ENCODE measurements around the gene TBXT.
"Not testable (repeated sequence)": the region's sequence is repeated elsewhere in the genome, so short reads cannot be mapped to it uniquely, and the experiment has no call there.

Gene TBXT

DNA sequence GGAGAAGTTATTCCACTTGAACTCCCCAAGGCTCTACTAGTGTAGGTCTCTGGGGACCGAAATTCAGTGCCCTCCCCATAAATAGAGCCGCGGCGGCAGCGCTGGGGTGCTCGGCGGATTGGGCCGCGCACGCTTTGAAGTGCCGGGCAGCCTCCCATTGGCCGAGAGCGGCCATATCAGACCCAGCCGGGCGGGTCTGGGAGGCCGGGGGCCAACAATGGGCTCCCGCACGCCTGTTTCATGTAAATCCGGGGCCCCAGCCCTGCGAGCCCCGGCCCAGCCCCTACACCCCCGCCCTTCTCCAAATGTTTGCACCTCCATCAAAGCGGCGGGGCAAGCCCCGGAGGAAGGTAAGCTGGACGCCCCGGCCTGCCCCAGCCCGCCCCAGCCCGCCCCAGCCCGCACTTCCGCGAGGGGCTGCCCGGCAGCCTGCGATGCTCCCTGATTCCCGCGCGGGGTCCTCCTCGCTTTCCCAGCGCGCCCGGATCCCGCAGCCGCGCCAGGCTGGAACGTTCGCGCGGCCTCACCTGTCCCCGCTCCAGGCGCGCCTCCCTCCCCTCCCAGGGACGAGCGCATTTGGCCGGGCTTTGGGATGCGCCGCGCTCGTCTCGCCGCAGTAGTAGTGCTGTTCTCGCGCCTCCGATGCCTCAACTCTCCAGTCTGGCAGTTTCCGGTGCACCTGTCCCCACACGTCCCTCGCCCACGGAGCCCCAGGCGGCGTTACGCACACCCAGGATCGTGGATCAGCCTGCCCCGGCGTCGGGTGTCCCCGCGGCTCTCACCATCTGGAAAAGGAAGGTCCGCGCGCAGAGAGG, at the start of gene TBXT:
Gene TBXT, minus strand, starts transcription at position 51 of the 815 bp plus-strand sequence. CDS start 260 bp downstream, outside the sequence.
- no peak for DNase-seq (ENCODE audit: low read depth in 2 of 2)

GRCh38 chr6:166207284-166207561, 39.6 kb upstream of the TBXT start:
- DNase-seq (ENCODE audit: low read depth in 2 of 2): no peak

DNA sequence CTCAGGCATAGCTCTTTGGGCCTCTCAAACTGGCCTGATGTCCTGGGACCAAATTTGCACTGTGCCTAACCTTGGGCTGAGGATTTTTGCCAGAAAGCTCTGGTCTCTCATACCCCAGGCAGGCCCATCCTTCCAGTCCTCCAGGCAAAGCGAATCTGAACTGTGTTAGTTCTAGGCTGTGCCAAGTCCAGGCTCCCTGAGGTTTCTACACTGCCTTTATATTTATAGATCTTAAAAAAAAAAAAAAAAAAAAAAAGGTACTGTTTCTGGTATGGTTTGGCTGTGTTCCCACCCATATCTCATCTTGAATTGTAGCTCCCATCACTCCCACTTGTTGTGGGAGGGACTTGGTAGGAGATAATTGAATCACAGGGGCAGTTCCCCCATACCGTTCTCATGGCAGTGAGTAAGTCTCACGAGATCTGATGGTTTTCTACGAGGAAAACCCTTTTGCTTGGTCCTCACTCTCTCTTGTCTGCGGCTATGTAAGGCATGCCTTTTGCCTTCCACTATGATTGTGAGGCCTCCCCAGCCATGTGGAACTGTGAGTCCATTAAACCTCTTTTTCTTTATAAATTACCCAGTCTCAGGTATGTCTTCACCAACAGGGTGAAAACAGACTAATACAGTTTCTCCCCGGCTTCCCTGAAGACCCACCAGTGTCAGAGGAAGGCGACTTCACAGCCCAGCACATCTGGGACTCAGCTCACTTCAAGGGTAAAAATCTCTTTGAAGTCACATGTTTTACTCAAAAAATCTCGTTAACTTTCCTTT, 39.0 kb upstream of the TBXT start:
- DNase-seq (ENCODE audit: low read depth in 2 of 2): no peak

DNA sequence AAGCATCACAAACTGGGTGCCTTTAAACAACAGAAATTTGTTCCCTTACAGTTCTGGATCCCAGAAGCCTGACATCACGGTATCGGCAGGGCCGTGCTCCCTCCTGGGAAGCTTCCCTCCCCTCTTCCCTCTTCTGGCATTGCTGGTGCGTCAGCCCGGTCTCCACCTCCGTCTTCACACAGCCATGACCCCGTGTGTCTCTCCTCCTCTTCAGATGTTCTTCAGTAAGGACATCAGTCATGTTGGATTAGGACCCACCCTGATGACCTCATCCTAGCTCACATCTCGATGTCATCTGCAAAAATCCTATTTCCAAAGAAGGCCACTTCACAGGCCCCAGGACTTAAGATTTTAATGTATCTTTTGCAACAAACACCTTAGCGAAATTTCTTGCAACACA, 38.4 kb upstream of the TBXT start:
- DNase-seq (ENCODE audit: low read depth in 2 of 2): no peak

DNA sequence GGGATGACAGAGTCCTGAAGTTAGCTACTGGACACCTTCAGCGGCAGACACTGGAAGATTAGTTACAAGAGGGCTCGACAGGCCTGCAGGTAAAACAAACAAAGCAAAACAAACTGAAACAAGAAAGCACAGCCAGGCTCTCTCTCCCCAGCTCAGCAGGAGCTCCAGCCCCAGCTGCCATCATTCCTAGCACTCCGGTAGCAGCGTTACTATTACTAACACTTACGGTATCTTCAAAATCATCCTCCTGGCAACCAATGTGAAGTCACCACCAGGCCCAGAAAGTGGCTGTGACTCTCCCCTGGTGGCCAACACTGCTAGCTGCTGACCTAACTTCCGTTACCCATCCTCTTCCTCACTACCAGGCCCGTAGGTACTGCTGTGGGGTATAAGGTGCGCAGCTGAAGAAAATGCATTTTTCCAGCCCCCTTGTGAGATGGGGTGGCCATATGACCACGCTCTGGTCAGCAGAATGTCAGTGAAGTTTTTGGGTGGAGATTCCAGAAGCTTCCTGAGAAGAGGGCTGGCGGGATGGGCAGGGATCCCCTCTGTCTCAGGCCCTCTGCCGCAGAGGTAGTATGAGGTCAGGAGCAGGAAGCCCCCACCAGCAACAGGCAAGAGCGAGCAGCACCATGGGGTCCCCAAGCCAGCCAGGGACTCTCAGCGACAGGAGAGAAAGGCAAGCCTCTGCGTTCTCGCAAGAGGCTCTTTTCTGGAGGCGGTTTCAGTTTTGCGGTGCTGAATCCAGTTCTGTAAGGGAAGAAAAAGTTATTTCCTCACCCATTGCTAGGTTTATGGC, 37.4 kb upstream of the TBXT start:
- DNase-seq (ENCODE audit: low read depth in 2 of 2): no peak

- no peak for DNase-seq (ENCODE audit: low read depth in 2 of 2)
Observed at GRCh38 chr6:166203641-166204222, 36.1 kb upstream of the TBXT start.

GRCh38 chr6:166203003-166203640, 35.5 kb upstream of the TBXT start:
- no peak for DNase-seq (ENCODE audit: low read depth in 2 of 2)

GRCh38 chr6:166202321-166202733, 34.7 kb upstream of the TBXT start:
- DNase-seq (ENCODE audit: low read depth in 2 of 2): no peak

GRCh38 chr6:166201878-166202277, 34.2 kb upstream of the TBXT start:
- no peak for DNase-seq (ENCODE audit: low read depth in 2 of 2)

GRCh38 chr6:166197361-166197760, 29.7 kb upstream of the TBXT start:
- no peak for DNase-seq (ENCODE audit: low read depth in 2 of 2)

DNA sequence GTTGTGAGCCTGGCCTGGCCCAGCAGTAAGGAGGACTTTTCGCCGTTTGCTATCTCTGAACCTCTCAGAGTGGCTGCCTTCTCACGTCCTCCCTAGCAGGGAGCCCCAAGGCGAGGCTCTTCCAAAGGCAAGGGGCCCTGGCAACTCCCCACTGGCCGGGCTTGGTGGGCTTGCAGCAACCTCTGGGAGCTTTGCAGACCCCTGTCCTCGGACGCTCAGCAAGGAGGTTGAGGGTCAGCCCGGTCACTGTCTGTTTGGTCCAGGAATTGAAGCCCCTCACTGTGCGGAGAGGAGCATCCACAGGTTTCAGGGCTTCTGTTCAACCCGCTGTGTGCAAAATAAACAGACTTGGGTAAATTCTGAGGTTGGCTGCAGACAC, 28.2 kb upstream of the TBXT start:
- no peak for DNase-seq (ENCODE audit: low read depth in 2 of 2)

DNA sequence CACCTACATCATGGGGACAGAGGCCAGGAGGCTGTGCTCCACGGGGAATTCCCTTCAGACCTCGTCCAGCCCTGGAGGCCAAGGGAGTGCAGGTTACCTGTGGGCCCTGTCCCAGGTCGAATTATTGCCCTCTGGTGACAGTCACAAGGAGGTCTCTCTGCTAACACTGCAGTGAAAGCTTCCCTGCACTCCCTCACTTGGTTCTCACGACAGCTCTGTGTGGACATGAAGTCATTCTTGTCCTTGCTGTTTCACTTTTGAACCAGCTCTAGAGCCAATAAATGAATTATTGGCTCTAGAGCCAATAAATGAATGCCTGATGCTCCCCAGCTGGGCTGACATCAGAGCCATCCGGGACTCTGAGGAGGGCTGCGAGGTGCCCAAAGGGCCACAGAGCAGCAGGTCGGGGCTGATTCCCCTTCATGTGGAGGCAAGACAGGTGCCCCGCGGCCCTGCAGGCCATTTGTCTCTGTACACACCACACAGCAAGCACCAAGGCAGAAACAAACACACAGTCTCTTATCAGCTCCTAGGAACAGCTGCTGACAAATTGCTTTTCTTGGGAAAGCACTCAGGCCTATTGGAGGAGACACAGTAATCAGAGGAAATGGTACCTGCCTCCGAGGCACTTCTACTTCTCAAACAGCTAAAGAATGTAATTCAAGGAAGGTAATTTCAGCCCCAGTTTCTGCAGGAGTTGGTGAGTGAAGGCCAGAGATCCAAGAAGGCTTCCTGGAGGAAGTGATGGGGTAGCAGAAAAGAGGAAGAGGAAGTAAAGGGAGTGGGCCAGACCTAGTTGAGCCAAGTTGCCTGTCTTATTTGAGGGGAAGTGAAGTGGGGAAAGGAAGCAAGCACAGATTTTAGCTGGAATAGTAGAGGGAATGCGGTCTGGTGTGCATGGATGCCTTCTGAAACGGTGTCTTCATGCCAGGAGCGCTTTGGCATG, 27.5 kb upstream of the TBXT start:
- DNase-seq (ENCODE audit: low read depth in 2 of 2): no peak

- no peak for DNase-seq (ENCODE audit: low read depth in 2 of 2)
Observed at GRCh38 chr6:166192557-166192956, 24.9 kb upstream of the TBXT start.

- DNase-seq (ENCODE audit: low read depth in 2 of 2): no peak
Observed at GRCh38 chr6:166192136-166192535, 24.5 kb upstream of the TBXT start.

DNA sequence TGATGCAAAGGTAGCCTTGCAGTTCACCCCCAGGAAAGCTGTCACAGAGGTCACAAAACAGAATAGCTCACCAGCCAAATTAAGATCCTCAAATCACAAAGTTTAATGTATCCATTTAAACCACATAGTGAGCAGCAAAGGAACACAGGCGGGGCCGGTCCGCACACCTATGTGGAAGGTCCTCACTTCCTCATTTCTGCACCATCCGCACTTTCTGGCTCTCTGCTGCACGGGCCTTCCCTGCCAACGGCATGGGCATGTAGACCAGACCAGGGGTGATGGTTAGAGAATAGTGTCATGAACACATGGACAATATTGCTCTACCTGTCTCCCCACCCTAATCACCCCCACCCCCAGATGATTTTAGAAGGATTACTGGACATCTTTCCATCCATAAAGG, 12.1 kb upstream of the TBXT start:
- DNase-seq (ENCODE audit: low read depth in 2 of 2): no peak

DNA sequence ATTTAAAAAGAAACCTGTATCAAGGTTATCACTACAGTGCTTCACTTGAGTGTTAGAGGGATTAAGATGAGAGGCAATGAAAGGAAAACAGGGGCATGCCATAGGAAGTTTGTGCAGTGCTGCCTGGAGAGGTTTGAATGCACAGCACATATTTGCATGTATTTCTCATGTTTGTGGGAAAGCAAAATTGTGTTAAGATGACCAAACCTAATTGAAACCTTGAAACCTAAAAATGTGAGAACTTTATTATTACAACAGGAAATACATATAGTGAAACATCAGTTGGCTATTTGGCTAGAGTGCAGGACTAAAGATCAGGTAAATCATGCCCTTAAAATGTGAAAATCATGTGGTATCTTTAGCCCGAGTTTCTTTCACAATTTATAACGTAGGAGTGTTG, 8.5 kb upstream of the TBXT start:
- no peak for DNase-seq (ENCODE audit: low read depth in 2 of 2)

DNA sequence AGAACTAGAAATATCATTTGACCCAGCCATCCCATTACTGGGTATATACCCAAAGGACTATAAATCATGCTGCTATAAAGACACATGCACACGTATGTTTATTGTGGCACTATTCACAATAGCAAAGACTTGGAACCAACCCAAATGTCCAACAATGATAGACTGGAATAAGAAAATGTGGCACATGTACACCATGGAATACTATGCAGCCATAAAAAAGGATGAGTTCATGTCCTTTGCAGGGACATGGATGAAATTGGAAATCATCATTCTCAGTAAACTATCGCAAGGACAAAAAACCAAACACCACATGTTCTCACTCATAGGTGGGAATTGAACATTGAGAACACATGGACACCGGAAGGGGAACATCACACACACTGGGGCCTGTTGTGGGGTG, 7.4 kb upstream of the TBXT start:
- DNase-seq (ENCODE audit: low read depth in 2 of 2): not testable (repeated sequence)

GRCh38 chr6:166174031-166174430, 6.4 kb upstream of the TBXT start:
- no peak for DNase-seq (ENCODE audit: low read depth in 2 of 2)

GRCh38 chr6:166173281-166173951, 5.8 kb upstream of the TBXT start:
- DNase-seq (ENCODE audit: low read depth in 2 of 2): no peak

GRCh38 chr6:166172546-166172945, 4.9 kb upstream of the TBXT start:
- no peak for DNase-seq (ENCODE audit: low read depth in 2 of 2)

Measured in stimulated activated CD8-positive, alpha-beta memory T cell treated with anti-CD3 and anti-CD28 coated beads, Interleukin-15, amount 100 ng/mL, for 48 hours (primary cell).